ENCODE data around the gene PRAMEF7. TPM values are rescaled to one million over a fixed set of nuclear protein-coding genes. Genes with fewer than 3 reads are reported as not detected.
"Not testable (repeated sequence)": the region's sequence is repeated elsewhere in the genome, so short reads cannot be mapped to it uniquely, and the experiment has no call there.

Gene PRAMEF7
- total RNA-seq, result not detected

- H3K4me1 ChIP-seq; H3K4me3 ChIP-seq; DNase-seq (ENCODE audit: low spot score in 2 of 2); H3K9me3 ChIP-seq; intact Hi-C loops (cut with DNase I); H3K27ac ChIP-seq; H3K36me3 ChIP-seq; H3K27me3 ChIP-seq: not testable (repeated sequence)
Observed at GRCh38 chr1:12916310-12916709, at the start of gene PRAMEF7. Gene PRAMEF7, plus strand, starts transcription at chr1:12916610. Its CDS starts 1,083 bp downstream, at chr1:12917693.

- H3K27ac ChIP-seq; H3K27me3 ChIP-seq; intact Hi-C loops (cut with DNase I); DNase-seq (ENCODE audit: low spot score in 2 of 2); H3K36me3 ChIP-seq; H3K9me3 ChIP-seq; H3K4me1 ChIP-seq; H3K4me3 ChIP-seq: not testable (repeated sequence)
Observed at GRCh38 chr1:12878453-12878852, 38.0 kb upstream of the PRAMEF7 start.

GRCh38 chr1:12886101-12886500, 30.3 kb upstream of the PRAMEF7 start, which contains the start of gene PRAMEF4:
Gene PRAMEF4, minus strand, starts transcription at chr1:12886201. Its CDS starts 2,807 bp downstream, at chr1:12883394.
- H3K4me1 ChIP-seq; H3K27ac ChIP-seq; DNase-seq (ENCODE audit: low spot score in 2 of 2); H3K4me3 ChIP-seq; H3K27me3 ChIP-seq; intact Hi-C loops (cut with DNase I); H3K36me3 ChIP-seq; H3K9me3 ChIP-seq: not testable (repeated sequence)

- H3K27me3 ChIP-seq; intact Hi-C loops (cut with DNase I); DNase-seq (ENCODE audit: low spot score in 2 of 2): not testable (repeated sequence)
Observed at GRCh38 chr1:12898170-12898569, 18.2 kb upstream of the PRAMEF7 start, which contains the start of gene PRAMEF10. Gene PRAMEF10, minus strand, starts transcription at chr1:12898270. Its CDS starts 2,423 bp downstream, at chr1:12895847.

GRCh38 chr1:12899186-12899585, 17.2 kb upstream of the PRAMEF7 start:
- DNase-seq (ENCODE audit: low spot score in 2 of 2); intact Hi-C loops (cut with DNase I); H3K27ac ChIP-seq: not testable (repeated sequence)

More at GRCh38 chr1:12898170-12898569, 18.2 kb upstream of the PRAMEF7 start, which contains the start of gene PRAMEF10:
- not testable (repeated sequence) for H3K36me3 ChIP-seq, H3K4me3 ChIP-seq, H3K27ac ChIP-seq, H3K4me1 ChIP-seq, H3K9me3 ChIP-seq

GRCh38 chr1:12903793-12904572, 12.4 kb upstream of the PRAMEF7 start:
- H3K36me3 ChIP-seq; H3K4me1 ChIP-seq; intact Hi-C loops (cut with DNase I); H3K4me3 ChIP-seq; DNase-seq (ENCODE audit: low spot score in 2 of 2); H3K27ac ChIP-seq; H3K9me3 ChIP-seq; H3K27me3 ChIP-seq: not testable (repeated sequence)

More at GRCh38 chr1:12899186-12899585, 17.2 kb upstream of the PRAMEF7 start:
- H3K36me3 ChIP-seq, H3K4me3 ChIP-seq, H3K27me3 ChIP-seq, H3K4me1 ChIP-seq, H3K9me3 ChIP-seq: not testable (repeated sequence)

GRCh38 chr1:12921749-12922148, 5.3 kb downstream of the PRAMEF7 start:
- intact Hi-C loops (cut with DNase I); H3K9me3 ChIP-seq; H3K4me1 ChIP-seq; DNase-seq (ENCODE audit: low spot score in 2 of 2); H3K27me3 ChIP-seq; H3K4me3 ChIP-seq; H3K27ac ChIP-seq; H3K36me3 ChIP-seq: not testable (repeated sequence)

- H3K27me3 ChIP-seq; H3K9me3 ChIP-seq; intact Hi-C loops (cut with DNase I); DNase-seq (ENCODE audit: low spot score in 2 of 2); H3K27ac ChIP-seq; H3K36me3 ChIP-seq; H3K4me3 ChIP-seq; H3K4me1 ChIP-seq: not testable (repeated sequence)
Observed at GRCh38 chr1:12924368-12924767, 8.0 kb downstream of the PRAMEF7 start.

GRCh38 chr1:12947480-12947879, 31.1 kb downstream of the PRAMEF7 start, which contains the start of gene PRAMEF6:
Gene PRAMEF6, minus strand, starts transcription at chr1:12947580. Its CDS starts 5,062 bp downstream, at chr1:12942518.
- intact Hi-C loops (cut with DNase I); H3K9me3 ChIP-seq; DNase-seq (ENCODE audit: low spot score in 2 of 2): not testable (repeated sequence)

More at GRCh38 chr1:12947480-12947879, 31.1 kb downstream of the PRAMEF7 start, which contains the start of gene PRAMEF6:
- not testable (repeated sequence) for H3K27ac ChIP-seq, H3K4me1 ChIP-seq, H3K4me3 ChIP-seq, H3K36me3 ChIP-seq, H3K27me3 ChIP-seq

Other genes starting within 250 kb of the PRAMEF7 start
- gene AADACL3, start 200.5 kb upstream of the PRAMEF7 start, total RNA-seq, result not detected
- gene CFAP107, start 170.4 kb upstream of the PRAMEF7 start, total RNA-seq, result not detected
- not detected for gene PRAMEF12, start 142.9 kb upstream of the PRAMEF7 start, total RNA-seq
- gene PRAMEF1, start 125.2 kb upstream of the PRAMEF7 start, total RNA-seq, result not detected
- gene PRAMEF11, start 85.2 kb upstream of the PRAMEF7 start, total RNA-seq, result not detected
- gene HNRNPCL1, start 67.9 kb upstream of the PRAMEF7 start, total RNA-seq, result not detected
- not detected for gene PRAMEF2, start 59.5 kb upstream of the PRAMEF7 start, total RNA-seq
- gene PRAMEF4, start 30.4 kb upstream of the PRAMEF7 start, total RNA-seq, result not detected
- not detected for gene PRAMEF10, start 18.3 kb upstream of the PRAMEF7 start, total RNA-seq
- gene PRAMEF6, start 31.0 kb downstream of the PRAMEF7 start, total RNA-seq, result not detected
- not detected for gene PRAMEF27, start 140.0 kb downstream of the PRAMEF7 start, total RNA-seq
- gene HNRNPCL3, start 144.2 kb downstream of the PRAMEF7 start, total RNA-seq, result not detected
- not detected for gene PRAMEF25, start 154.2 kb downstream of the PRAMEF7 start, total RNA-seq
- gene HNRNPCL2, start 200.2 kb downstream of the PRAMEF7 start, total RNA-seq, result not detected
- not detected for gene PRAMEF26, start 239.4 kb downstream of the PRAMEF7 start, total RNA-seq
- not detected for gene HNRNPCL4, start 249.0 kb downstream of the PRAMEF7 start, total RNA-seq